MCF 10A (cell line): ENCODE results near the gene FAM222A. TPM values are rescaled to one million over a fixed set of nuclear protein-coding genes. Genes with fewer than 3 reads are reported as not detected.

Experiments used
- BruUV-seq: library from RNA; stranded (reverse); fragments of 400-500 nt; replicated peaks from 2 replicates; lab custom pipeline; 2021; lab: Mats Ljungman, UMichigan
- CTCF ChIA-PET: fragments of 300-600 bp; sonication (Branson Sonifier 250); formaldehyde crosslinking; extraction: SDS; loops from one replicate; lab custom pipeline; 2021; ENCODE audit warnings: antibody characterized with exemption, inconsistent platforms; lab: Yijun Ruan, JAX
- POLR2A ChIA-PET: fragments of 300-600, 350-650 bp; sonication (Branson Sonifier 250); formaldehyde crosslinking; extraction: SDS; loops from one replicate; lab custom pipeline; 2020; ENCODE audit warnings: antibody characterized with exemption, inconsistent platforms; lab: Yijun Ruan, JAX
- DNase-seq: peaks from one replicate; pipeline ENCODE4 v3.0.0-alpha.2; 2018; ENCODE audit not compliant: unreplicated experiment
- H3K27ac Mint-ChIP-seq: one replicate; pipeline ENCODE4 v1.8.0; 2022; ENCODE audit warnings: mild to moderate bottlenecking, low read depth, mixed read lengths; ENCODE audit not compliant: unreplicated experiment
- H3K27me3 Mint-ChIP-seq: one replicate; pipeline ENCODE4 v1.8.0; 2022; ENCODE audit warnings: mixed read lengths; ENCODE audit not compliant: insufficient read depth, unreplicated experiment
- H3K36me3 Mint-ChIP-seq: one replicate; pipeline ENCODE4 v1.8.0; 2022; ENCODE audit warnings: mild to moderate bottlenecking, moderate library complexity, mixed read lengths; ENCODE audit not compliant: insufficient read depth, unreplicated experiment
- H3K4me1 Mint-ChIP-seq: one replicate; pipeline ENCODE4 v1.8.0; 2022; ENCODE audit warnings: mixed read lengths; ENCODE audit not compliant: insufficient read depth, unreplicated experiment
- H3K4me3 Mint-ChIP-seq: one replicate; pipeline ENCODE4 v1.8.0; 2022; ENCODE audit warnings: mild to moderate bottlenecking, moderate library complexity, mixed read lengths; ENCODE audit not compliant: unreplicated experiment
- H3K9me3 Mint-ChIP-seq: one replicate; pipeline ENCODE4 v1.8.0; 2022; ENCODE audit warnings: mixed read lengths; ENCODE audit not compliant: unreplicated experiment
- intact Hi-C: fragments of 100-400 bp; cut with micrococcal nuclease; formaldehyde crosslinking; loops from 2 replicates; pipeline ENCODE4 v1.14.1; 2022
- total RNA-seq: library from RNA; stranded (reverse); gene quantifications from 2 replicates; pipeline ENCODE4 v1.2.3, GENCODE V29; 2022
- TF ChIP-seq, protein P1 (sequence below): fragments of 200-600 bp; IDR thresholded peaks from one replicate; pipeline ENCODE4 v1.8.0; 2022; ENCODE audit warnings: antibody characterized with exemption, mild to moderate bottlenecking; ENCODE audit not compliant: unreplicated experiment

The FAM222A gene
- total RNA-seq, 1 experiment from 2014 or later = 0.19 TPM

DNA sequence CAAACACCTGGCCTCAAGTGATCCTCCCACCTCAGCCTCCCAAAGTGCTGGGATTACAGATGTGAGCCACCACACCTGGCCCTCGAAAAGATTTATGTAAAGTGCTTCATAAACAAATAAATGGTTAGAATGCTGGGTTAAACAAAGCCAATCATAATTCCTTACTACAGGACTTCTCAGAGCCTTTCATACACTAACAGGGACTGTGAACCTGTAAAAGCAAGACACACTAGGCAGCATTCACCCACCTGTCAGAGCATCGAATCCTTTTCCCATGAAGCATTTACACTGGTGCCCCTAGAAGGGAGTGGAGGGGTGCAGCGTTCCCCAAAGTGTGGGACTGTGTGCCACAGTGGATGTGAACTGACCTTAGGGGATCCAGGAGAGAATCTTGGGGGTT lies 90.1 kb downstream of the FAM222A start:
- CTCF ChIA-PET = interaction anchor here (0.6 to 6.1 kb wide), 14 partner anchors 8 to 229 kb away, joined by 3 to 300 read pairs (median 12); partner anchors contain the start of gene TRPV4
- no peaks in the 10 kb centered on the region for H3K4me1 Mint-ChIP-seq
- no TSS peak for BruUV-seq
- intact Hi-C loops = no loop called here
- TF ChIP-seq, protein P1, sequence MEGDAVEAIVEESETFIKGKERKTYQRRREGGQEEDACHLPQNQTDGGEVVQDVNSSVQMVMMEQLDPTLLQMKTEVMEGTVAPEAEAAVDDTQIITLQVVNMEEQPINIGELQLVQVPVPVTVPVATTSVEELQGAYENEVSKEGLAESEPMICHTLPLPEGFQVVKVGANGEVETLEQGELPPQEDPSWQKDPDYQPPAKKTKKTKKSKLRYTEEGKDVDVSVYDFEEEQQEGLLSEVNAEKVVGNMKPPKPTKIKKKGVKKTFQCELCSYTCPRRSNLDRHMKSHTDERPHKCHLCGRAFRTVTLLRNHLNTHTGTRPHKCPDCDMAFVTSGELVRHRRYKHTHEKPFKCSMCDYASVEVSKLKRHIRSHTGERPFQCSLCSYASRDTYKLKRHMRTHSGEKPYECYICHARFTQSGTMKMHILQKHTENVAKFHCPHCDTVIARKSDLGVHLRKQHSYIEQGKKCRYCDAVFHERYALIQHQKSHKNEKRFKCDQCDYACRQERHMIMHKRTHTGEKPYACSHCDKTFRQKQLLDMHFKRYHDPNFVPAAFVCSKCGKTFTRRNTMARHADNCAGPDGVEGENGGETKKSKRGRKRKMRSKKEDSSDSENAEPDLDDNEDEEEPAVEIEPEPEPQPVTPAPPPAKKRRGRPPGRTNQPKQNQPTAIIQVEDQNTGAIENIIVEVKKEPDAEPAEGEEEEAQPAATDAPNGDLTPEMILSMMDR = no peak
- no peak for DNase-seq
- H3K4me3 Mint-ChIP-seq = no peak overlapping the region
- H3K27ac Mint-ChIP-seq = no peak overlapping the region
- no peaks in the 10 kb centered on the region for H3K36me3 Mint-ChIP-seq
- POLR2A ChIA-PET = no interaction called here
- H3K9me3 Mint-ChIP-seq = no peaks in the 10 kb centered on the region
- no peaks in the 10 kb centered on the region for H3K27me3 Mint-ChIP-seq

DNA sequence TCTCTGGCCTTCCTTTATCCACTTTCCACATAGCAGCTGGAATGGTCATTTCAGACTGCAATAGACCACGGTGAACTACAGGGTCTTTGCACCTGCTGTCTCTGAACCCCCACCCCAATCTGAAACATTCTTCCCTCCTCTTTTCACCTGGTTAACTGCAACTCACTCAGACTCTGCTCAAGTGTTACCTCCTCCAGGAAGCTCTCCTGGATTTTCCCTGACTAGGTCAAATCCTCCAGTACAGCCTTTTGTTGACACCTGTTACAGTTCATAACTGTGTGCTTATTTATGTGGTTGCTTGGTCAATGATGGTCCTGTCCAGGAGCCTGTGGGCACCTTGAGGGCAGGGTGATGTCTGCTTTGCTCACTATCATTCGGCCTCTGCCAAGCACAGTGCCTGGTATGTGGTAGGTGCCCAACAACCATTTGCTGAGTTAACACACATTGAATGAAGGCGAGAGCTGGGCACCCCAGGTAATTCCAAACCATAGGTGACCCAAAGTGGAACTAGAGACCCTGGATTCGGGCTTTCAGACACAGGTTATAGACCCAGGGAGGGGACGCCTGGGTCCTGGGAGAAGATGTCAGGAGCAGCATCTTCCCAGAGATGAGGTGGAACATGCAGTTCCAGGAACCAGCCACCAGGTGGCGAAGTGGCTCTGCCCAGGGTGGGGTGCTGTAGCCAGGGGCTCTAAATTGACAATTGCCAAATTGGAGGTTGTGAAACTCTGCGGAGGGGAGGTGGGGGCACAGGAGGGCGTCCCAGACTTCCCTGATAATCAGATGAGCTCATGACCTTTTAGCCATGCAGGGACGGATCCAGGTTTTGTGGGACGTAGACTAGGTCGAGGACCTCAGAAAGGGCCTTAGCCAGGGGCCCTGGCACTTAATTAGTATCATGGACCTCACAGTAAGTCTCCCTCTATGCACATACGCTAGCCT lies 91.5 kb downstream of the FAM222A start:
- CTCF ChIA-PET = interaction anchor here (0.5 to 6.1 kb wide), 46 partner anchors 10 to 484 kb away, joined by 3 to 300 read pairs (median 4); partner anchors contain the start of gene TRPV4
- Mint-ChIP-seq H3K9me3 (no peaks in the 10 kb centered on the region), H3K4me3 (no peak overlapping the region), H3K4me1 (no peaks in the 10 kb centered on the region), H3K27me3 (no peaks in the 10 kb centered on the region), H3K36me3 (no peaks in the 10 kb centered on the region), H3K27ac (no peak overlapping the region)
- POLR2A ChIA-PET = interaction anchor here (1.0 to 1.3 kb wide), 3 partner anchors 10 to 43 kb away, joined by 3 to 8 read pairs (median 3); no protein-coding TSS in a partner anchor
- BruUV-seq = no TSS peak
- DNase-seq = peak; percentile 55
- intact Hi-C loops = loop anchor here (1.0 kb wide), 3 partner anchors 40 to 122 kb away; partner anchors contain the start of gene GLTP
- TF ChIP-seq, protein P1 = peak; percentile 96

DNA sequence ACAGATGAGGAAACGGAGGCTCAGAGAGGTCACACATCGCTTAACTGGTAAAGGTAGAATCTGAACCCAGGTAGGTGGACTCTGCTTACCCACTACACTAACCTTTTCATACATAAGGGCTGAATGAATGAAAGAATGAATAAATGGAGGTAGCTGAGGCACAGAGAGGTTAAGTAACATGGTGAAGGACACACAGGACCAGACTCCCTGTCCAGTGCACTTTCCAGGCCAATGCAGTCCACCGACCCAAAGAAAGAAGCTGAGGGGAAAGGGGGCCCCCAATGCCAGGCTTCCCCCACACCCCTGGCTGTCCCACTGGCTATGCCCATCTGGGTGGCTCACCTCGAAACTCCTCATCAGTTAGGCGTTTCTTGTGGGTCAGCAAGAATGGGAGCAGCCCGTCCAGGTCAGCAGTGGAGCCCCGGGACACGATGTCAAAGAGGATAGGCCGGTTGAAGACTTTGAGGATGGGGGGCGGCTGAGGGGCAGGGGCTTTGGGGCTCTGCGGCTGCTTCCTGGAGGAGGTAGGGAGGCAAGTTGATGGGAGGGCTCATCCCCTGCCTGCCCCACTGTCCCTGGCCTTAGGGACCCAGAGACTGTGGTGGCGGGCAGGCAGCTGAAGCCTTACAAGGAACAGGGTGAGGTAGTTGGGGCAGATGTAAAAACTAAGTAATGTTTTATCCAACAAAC lies 94.5 kb downstream of the FAM222A start:
- DNase-seq = no peak
- Mint-ChIP-seq H3K4me3 (no peak overlapping the region), H3K36me3 (no peaks in the 10 kb centered on the region), H3K27ac (no peak overlapping the region), H3K9me3 (no peaks in the 10 kb centered on the region), H3K4me1 (no peaks in the 10 kb centered on the region), H3K27me3 (no peaks in the 10 kb centered on the region)
- BruUV-seq = no TSS peak
- ChIA-PET POLR2A (interaction anchor here (0.6 to 1.1 kb wide), 2 partner anchors 11 to 37 kb away, joined by 3 to 5 read pairs; no protein-coding TSS in a partner anchor), CTCF (interaction anchor here (0.9 to 6.1 kb wide), 2 partner anchors 35 to 86 kb away, joined by 4 to 300 read pairs; no protein-coding TSS in a partner anchor)
- TF ChIP-seq, protein P1 = no peak
- intact Hi-C loops = no loop called here
